ENCODE data around the gene REXO5. TPM values are rescaled to one million over a fixed set of nuclear protein-coding genes. Genes with fewer than 3 reads are reported as not detected.
"Not testable (repeated sequence)": the region's sequence is repeated elsewhere in the genome, so short reads cannot be mapped to it uniquely, and the experiment has no call there.

The REXO5 gene, protein sequence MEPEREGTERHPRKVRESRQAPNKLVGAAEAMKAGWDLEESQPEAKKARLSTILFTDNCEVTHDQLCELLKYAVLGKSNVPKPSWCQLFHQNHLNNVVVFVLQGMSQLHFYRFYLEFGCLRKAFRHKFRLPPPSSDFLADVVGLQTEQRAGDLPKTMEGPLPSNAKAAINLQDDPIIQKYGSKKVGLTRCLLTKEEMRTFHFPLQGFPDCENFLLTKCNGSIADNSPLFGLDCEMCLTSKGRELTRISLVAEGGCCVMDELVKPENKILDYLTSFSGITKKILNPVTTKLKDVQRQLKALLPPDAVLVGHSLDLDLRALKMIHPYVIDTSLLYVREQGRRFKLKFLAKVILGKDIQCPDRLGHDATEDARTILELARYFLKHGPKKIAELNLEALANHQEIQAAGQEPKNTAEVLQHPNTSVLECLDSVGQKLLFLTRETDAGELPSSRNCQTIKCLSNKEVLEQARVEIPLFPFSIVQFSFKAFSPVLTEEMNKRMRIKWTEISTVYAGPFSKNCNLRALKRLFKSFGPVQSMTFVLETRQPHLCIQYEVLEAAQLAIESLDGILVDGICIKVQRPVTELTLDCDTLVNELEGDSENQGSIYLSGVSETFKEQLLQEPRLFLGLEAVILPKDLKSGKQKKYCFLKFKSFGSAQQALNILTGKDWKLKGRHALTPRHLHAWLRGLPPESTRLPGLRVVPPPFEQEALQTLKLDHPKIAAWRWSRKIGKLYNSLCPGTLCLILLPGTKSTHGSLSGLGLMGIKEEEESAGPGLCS
- total RNA-seq (1 to 10 TPM; 2.3 to 3.8 (median 2.9) TPM), polyA plus RNA-seq (2.1 TPM)
- long read RNA-seq, donor 1, partial matches to known transcripts: 2 of 8 reads
- long read RNA-seq, donor 1, other reads (novel, unspliced or antisense): 5 of 8 reads
- long read RNA-seq, donor 2, partial matches to known transcripts: 0 of 4 reads
- long read RNA-seq, donor 2, other reads (novel, unspliced or antisense): 1 of 4 reads
- long read RNA-seq, donor 3, transcript REXO5-201 (20 exons, 2,722 nt): major isoform, 6 of 22 reads
- long read RNA-seq, donor 3, partial matches to known transcripts: 3 of 22 reads
- long read RNA-seq, donor 3, other reads (novel, unspliced or antisense): 10 of 22 reads
- long read RNA-seq, donor 4, partial matches to known transcripts: 1 of 5 reads
- long read RNA-seq, donor 4, other reads (novel, unspliced or antisense): 2 of 5 reads

DNA sequence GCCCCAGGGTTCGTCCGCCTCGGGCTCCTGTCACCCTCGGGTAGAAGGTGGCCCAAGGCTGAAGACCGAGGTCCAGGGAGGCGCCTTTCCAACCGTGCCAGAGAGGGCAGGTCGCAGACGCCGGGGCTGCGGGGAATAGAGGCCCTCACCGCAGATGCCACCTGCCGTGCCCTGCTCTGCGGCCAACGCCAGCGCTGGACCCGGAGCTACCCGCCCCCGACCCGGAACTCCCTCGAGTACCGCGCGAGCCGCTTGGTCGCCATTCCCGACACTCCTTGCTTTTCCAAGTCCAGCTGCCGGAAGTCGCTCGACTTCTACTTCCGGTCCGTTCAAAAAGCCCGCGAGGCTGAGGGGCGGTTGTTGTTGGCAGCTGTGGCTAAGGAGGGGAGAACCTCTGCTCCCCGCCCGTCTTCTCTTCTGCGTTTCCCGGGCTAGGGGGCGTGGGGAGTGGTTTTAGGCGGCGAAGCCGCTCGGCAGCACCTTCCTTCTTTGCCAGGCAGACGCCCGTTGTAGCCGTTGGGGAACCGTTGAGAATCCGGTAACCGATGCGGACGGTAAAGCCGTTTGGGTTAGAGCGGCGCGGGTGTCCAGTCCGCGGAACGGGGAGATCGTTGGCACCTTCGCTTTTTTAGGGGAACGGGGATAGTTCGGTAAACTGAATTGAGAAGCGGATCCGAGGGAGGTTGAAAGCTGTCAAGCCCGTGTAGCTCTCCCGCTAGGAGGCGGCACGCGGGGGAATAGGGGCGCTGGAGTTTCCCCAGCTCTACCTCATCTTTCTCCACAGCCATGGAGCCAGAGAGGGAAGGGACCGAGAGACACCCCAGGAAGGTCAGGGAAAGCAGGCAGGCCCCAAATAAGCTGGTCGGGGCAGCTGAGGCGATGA, at the start of gene REXO5, which contains the start of gene ERI2:
Gene REXO5, plus strand, starts transcription at position 360 of the 883 bp plus-strand sequence. Its CDS starts 427 bp downstream, at position 787.
Gene ERI2, minus strand, starts transcription at position 305 of the 883 bp plus-strand sequence. Its CDS starts 42 bp downstream, at position 263.
- intact Hi-C loops (cut with DNase I): loop anchor here in 1 of 4 donors (10.0 kb wide), 1 partner anchor 278 kb away; no protein-coding TSS in a partner anchor
- under 1% methylated on average over 74 of the region's 74 CpGs for WGBS

DNA sequence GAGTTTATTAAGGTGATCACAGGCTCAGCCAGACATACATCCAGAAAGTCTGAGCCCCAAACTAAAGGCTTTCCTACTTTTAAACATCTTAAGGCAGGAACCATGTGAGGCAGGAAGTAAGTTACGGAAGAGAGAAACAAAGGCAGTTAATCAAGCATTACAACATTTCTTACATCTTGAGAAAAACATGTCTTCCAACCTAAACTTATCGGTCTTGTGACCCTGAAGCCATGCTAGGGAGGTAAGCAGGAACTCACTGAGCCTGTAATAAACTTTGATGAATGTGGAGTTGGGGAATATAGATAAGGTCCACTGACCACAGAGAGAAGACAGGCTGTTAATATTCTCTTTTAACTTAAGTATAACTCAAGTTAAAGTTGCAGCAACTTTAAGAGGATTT, 46.0 kb upstream of the REXO5 start:
- Histone ChIP-seq H3K27me3 (ENCODE audit: control insufficient read depth, insufficient read depth) (no peaks in the 10 kb centered on the region), H3K4me3 (ENCODE audit: low read length) (no peak overlapping the region), H3K27ac (ENCODE audit: low read length) (no peak overlapping the region), H3K9me3 (ENCODE audit: control insufficient read depth, low read length) (no peaks in the 10 kb centered on the region), H3K4me1 (ENCODE audit: control insufficient read depth, insufficient read depth, low read length) (no peaks in the 10 kb centered on the region)
- DNase-seq (no peak), ATAC-seq (no peak)
- WGBS: 83% methylated on average over 2 of the region's 2 CpGs
- intact Hi-C loops (cut with DNase I): no loop called here

More for the DNA sequence above, at the start of gene REXO5, which contains the start of gene ERI2:
- ATAC-seq: peak; percentile 97
- DNase-seq: peak; percentile 92 to 96 (median 95)
- Histone ChIP-seq H3K27me3 (ENCODE audit: control insufficient read depth, insufficient read depth) (no peaks in the 10 kb centered on the region), H3K4me1 (ENCODE audit: control insufficient read depth, insufficient read depth, low read length) (no peaks in the 10 kb centered on the region), H3K9me3 (ENCODE audit: control insufficient read depth, low read length) (no peaks in the 10 kb centered on the region), H3K27ac (ENCODE audit: low read length) (peak within 1 kb of the TSS; percentile 54), H3K4me3 (ENCODE audit: low read length) (peak within 1 kb of the TSS; percentile 74)

DNA sequence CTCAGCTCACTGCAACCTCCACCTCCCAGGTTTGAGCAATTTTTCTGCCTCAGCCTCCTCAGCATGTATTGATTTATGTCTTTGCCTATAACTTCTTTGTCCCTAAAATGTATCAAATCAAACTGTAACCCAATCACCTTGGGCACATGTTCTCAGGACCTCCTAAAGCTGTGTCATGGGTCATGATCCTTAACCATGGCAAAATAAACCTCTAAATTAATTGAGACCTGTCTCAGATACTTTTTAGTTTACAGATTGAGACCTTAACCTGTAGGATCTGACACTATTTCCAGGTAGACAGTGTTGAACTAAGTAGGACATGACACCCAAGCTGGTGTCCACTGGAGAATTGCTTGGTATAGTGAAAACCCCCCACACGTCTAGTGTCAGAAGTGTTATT, 45.2 kb upstream of the REXO5 start:
- intact Hi-C loops (cut with DNase I): no loop called here
- Histone ChIP-seq H3K4me1 (ENCODE audit: control insufficient read depth, insufficient read depth, low read length) (no peaks in the 10 kb centered on the region), H3K27me3 (ENCODE audit: control insufficient read depth, insufficient read depth) (no peaks in the 10 kb centered on the region), H3K9me3 (ENCODE audit: control insufficient read depth, low read length) (no peaks in the 10 kb centered on the region), H3K4me3 (ENCODE audit: low read length) (no peak overlapping the region), H3K27ac (ENCODE audit: low read length) (no peak overlapping the region)
- no peak for ATAC-seq
- no peak for DNase-seq
- WGBS: 82% methylated on average over 1 of the region's 1 CpG

DNA sequence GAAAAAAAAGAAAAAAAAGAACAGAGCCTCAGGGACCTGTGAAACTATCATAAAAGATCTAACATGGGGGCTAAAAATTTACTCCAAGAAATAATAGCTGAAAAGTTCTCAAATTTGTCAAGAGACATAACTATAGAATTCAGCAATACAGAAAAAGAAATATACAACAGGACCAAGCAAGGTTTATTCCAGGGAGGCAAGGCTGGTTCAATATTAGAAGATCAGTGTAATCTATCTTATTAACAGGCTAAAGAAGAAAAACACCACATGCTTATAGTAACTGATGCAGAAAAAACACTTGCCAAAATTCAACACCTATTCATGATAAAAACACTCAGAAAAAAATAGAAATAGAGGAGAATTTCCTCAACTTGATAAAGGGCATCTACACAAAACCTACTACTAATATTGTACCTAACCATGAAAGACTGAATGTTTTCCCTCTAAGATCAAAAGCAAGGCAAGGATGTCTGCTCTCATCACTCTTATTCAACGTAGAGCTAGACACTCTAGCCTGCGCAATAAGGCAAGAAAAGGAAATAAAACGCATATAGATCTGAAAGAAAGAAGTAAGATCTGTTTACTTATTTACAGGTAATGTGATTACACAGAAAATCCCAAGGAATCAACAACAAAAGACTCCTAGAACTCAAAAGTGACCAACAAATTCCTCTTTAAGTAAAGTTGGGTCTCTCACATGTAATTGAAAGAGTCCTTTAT, 43.8 kb upstream of the REXO5 start:
- 96% methylated on average over 3 of the region's 3 CpGs for WGBS
- no peaks in the 10 kb centered on the region for H3K4me1 ChIP-seq (ENCODE audit: control insufficient read depth, insufficient read depth, low read length)
- H3K4me3 ChIP-seq (ENCODE audit: low read length): no peak overlapping the region
- ATAC-seq: no peak
- H3K9me3 ChIP-seq (ENCODE audit: control insufficient read depth, low read length): no peaks in the 10 kb centered on the region
- H3K27me3 ChIP-seq (ENCODE audit: control insufficient read depth, insufficient read depth): no peaks in the 10 kb centered on the region
- intact Hi-C loops (cut with DNase I): no loop called here
- no peak overlapping the region for H3K27ac ChIP-seq (ENCODE audit: low read length)
- DNase-seq: no peak

DNA sequence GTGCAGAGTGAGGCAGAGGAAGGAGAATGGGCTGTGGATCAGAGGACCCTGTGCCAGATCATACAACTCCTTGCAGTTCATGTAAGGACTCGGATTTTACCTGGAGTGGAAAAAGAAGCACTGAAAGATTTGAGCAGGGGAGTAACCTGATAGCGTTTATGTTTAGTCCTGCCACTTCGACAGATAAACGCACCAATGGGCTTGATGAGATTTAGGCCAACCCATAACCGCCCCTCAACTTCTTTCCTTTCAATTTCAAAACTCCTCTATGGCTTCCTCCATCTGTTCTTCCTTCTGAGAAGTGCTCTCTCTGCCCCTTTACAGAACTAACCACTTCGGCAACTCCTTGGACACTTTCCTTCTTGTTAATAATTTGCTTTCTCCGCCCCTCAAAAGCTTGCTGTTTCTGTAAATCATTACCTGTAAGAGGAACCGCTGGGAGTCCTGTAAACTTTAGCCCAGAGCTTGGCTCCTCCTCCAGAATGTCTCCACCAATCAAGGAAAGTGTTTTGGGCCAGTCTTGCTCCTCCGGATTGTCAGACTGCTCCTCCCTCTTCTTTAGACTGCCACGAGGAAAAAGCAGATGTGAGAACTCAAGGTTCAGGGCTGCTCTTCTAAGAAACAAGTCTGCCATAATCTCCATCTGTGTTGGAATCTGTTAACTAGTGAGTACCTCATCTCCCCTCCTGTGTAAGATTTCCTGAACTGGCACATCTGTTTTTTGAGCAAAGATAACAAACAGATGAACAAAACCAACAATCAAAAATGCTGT, 42.7 kb upstream of the REXO5 start, which contains the start of gene ACSM3:
Gene ACSM3, plus strand, starts transcription at position 554 of the 772 bp plus-strand sequence. CDS start 6,021 bp downstream, outside the sequence.
- 23% methylated on average over 10 of the region's 10 CpGs for WGBS
- no peaks in the 10 kb centered on the region for H3K9me3 ChIP-seq (ENCODE audit: control insufficient read depth, low read length)
- H3K27me3 ChIP-seq (ENCODE audit: control insufficient read depth, insufficient read depth): no peaks in the 10 kb centered on the region
- DNase-seq (peak in 1 of 3 donors; percentile 53), ATAC-seq (peak; percentile 95 to 97)
- H3K27ac ChIP-seq (ENCODE audit: low read length): no peak within 1 kb of the TSS
- peak within 1 kb of the TSS; percentile 46 for H3K4me3 ChIP-seq (ENCODE audit: low read length)
- intact Hi-C loops (cut with DNase I): no loop called here
- no peaks in the 10 kb centered on the region for H3K4me1 ChIP-seq (ENCODE audit: control insufficient read depth, insufficient read depth, low read length)

DNA sequence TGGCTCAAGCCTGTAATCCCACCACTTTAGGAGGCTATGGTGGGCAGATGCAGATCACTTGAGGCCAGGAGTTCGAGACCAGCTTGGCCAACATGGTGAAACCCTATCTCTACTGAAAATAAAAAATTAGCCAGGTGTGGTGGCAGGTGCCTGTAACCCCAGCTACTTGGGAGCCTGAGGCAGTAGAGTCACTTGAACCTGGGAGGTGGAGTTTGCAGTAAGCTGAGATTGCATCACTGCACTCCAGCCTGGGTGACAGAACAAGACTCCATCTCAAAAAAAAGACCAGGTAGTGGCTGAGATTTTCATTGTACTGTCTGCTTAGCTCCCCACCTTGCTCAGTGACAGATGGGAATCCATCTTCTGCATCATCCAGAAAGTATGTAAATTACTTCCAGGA, 41.9 kb upstream of the REXO5 start:
- ATAC-seq; H3K27ac ChIP-seq (ENCODE audit: low read length); H3K27me3 ChIP-seq (ENCODE audit: control insufficient read depth, insufficient read depth); intact Hi-C loops (cut with DNase I); H3K9me3 ChIP-seq (ENCODE audit: control insufficient read depth, low read length); H3K4me1 ChIP-seq (ENCODE audit: control insufficient read depth, insufficient read depth, low read length); H3K4me3 ChIP-seq (ENCODE audit: low read length); DNase-seq: not testable (repeated sequence)
- 66% methylated on average over 1 of the region's 1 CpG for WGBS

DNA sequence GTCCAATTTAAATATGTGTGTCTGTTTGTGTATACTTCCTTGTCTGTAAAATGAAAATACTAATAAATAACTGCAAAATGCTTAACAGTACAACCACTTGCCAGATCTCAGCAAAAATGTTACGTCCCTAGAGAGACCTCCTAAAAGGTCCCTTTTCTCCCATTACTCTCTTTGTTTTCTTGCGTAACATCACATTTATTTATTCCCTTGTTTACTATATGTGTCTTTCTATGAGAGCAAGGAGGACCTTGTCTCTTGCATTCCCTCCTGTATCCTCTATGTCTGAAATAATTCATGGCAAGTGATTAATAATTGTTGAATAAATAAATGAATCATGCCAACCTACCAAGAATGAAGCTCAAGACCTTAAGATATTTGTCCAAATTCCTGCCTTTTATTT, 40.6 kb upstream of the REXO5 start:
- no peak for ATAC-seq
- intact Hi-C loops (cut with DNase I): no loop called here

DNA sequence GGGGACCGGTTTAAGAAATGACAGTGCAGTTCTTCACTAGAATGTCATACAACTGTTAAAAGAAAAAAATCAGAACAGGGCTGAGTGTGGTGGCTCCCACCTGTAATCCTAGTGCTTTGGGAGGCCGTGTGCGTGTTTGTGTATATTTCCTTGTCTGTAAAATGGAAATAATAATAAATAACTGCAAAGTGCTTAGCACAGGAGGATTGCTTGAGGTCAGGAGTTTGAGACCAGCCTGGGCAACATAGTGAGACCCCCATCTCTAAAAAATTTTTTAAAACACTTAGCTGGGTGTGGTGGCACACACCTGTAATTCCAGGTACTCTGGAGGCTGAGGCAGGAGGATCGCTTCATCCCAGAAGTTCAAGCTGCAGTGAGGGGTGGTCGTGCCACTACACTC, 40.0 kb upstream of the REXO5 start:
- 92% methylated on average over 5 of the region's 5 CpGs for WGBS
- Histone ChIP-seq H3K4me1 (ENCODE audit: control insufficient read depth, insufficient read depth, low read length) (no peaks in the 10 kb centered on the region), H3K4me3 (ENCODE audit: low read length) (no peak overlapping the region), H3K27me3 (ENCODE audit: control insufficient read depth, insufficient read depth) (no peaks in the 10 kb centered on the region), H3K27ac (ENCODE audit: low read length) (no peak overlapping the region), H3K9me3 (ENCODE audit: control insufficient read depth, low read length) (no peaks in the 10 kb centered on the region)
- DNase-seq (no peak), ATAC-seq (no peak)
- intact Hi-C loops (cut with DNase I): no loop called here

More for the DNA sequence above, 40.6 kb upstream of the REXO5 start:
- Histone ChIP-seq H3K27me3 (ENCODE audit: control insufficient read depth, insufficient read depth) (no peaks in the 10 kb centered on the region), H3K9me3 (ENCODE audit: control insufficient read depth, low read length) (no peaks in the 10 kb centered on the region), H3K27ac (ENCODE audit: low read length) (no peak overlapping the region), H3K4me1 (ENCODE audit: control insufficient read depth, insufficient read depth, low read length) (no peaks in the 10 kb centered on the region), H3K4me3 (ENCODE audit: low read length) (no peak overlapping the region)
- 94% methylated on average over 2 of the region's 2 CpGs for WGBS
- DNase-seq: no peak

DNA sequence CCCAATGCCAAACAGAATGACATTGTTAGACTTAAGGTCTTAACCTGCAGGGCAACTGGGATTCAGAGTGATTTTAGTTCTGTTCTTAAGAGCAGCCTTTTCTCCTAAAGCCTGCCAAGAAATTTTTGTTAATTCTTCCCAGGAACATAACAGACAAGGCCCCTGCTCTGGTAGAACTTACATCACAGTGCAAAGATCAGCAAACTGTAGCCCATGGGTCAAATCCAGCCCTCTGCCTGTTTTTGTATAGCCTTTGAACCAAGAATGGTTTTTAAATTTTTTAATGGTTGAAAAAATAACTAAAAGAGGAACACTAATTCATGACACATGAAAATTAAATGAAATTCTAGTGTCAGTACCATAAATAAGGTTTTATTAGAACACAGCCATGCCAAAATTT, 38.8 kb upstream of the REXO5 start:
- intact Hi-C loops (cut with DNase I): no loop called here
- Histone ChIP-seq H3K27ac (ENCODE audit: low read length) (no peak overlapping the region), H3K4me3 (ENCODE audit: low read length) (no peak overlapping the region), H3K27me3 (ENCODE audit: control insufficient read depth, insufficient read depth) (no peaks in the 10 kb centered on the region), H3K9me3 (ENCODE audit: control insufficient read depth, low read length) (no peaks in the 10 kb centered on the region), H3K4me1 (ENCODE audit: control insufficient read depth, insufficient read depth, low read length) (no peaks in the 10 kb centered on the region)
- DNase-seq (no peak), ATAC-seq (no peak)
